GM21390 (cell line): ENCODE measurements around the gene STT3A.
A peak's percentile ranks its signal among the peaks of the same experiment; 100 is the strongest.
"Not testable (repeated sequence)": the region's sequence is repeated elsewhere in the genome, so short reads cannot be mapped to it uniquely, and the experiment has no call there.

Source experiments
- ATAC-seq: cut with Tn5 transposase; IDR thresholded peaks from one replicate; pipeline ENCODE4 v1.9.1; 2021; ENCODE audit not compliant: unreplicated experiment

STT3A gene

DNA sequence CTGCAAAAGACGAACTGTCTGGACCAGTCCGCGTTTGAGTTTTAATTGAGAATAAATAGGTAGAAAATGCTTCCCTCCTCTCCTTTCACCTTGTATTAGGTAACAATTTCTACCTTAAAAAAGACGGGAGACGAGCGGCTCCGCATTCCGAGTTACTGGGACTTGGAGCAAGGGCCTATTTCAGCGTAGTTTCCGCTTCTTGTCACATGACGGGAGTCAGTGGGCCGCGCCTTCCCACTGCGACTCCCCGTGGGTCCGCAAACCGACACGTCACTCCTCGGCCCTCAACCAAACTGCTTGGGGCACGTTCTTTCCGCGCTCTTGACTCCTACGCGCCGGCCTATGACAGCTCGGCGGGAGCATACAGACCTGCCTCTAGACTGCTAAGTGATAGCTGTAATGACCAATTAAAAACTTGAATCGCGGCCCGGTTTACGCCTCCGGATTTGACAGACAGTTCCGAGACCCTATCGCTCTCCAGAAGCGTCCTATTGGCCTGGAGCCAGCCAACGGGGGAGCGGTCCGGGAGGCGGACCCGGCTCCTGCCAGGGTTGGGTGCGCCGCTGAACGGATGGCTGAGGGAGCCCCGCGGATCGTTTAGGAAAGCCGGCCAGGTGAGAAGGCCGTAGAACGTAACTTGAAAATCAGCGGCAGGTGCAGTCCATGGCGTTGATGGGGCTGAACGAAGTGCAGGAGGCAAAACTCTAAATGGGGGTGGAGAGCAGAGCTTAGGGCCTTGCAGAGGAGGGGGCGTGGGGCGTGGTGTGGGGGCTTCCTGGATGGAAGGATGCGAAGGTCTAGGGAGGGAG, at the start of gene STT3A:
STT3A (plus strand) TSS at position 548 of the 809 bp plus-strand sequence. CDS start 3,064 bp downstream, outside the sequence.
- peak; percentile 96 for ATAC-seq

GRCh38 chr11:125550780-125551179, 41.9 kb upstream of the STT3A start:
- ATAC-seq = no peak

GRCh38 chr11:125551835-125552342, 40.8 kb upstream of the STT3A start:
- ATAC-seq = no peak

GRCh38 chr11:125552927-125553326, 39.7 kb upstream of the STT3A start:
- ATAC-seq = no peak

- ATAC-seq = no peak
These were observed 39.3 kb upstream of the STT3A start for GRCh38 chr11:125553357-125553756.

DNA sequence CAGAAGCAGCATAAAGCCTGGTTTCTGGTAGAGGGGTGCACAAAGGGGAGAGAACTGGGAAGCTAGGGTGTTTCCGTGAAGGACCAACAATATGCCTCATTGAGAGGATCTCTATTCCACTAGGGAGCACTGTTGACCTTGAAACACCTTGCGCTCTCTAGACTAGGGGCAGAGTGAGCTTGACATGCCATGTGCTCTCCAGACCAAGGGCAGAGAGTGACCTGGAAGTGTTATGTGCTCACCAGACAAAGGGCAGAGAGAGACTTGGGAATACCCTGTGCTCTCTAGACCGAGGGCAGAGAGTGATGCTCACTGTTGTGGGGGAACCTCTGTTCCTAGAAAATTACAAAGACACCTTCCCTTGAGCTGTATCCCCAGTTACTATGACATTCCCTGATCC, 38.6 kb upstream of the STT3A start:
- ATAC-seq = no peak

- no peak for ATAC-seq
These were observed 32.8 kb upstream of the STT3A start for GRCh38 chr11:125559888-125560287.

GRCh38 chr11:125561924-125562323, 30.7 kb upstream of the STT3A start:
- ATAC-seq = no peak

- ATAC-seq = no peak
These were observed 30.2 kb upstream of the STT3A start for GRCh38 chr11:125562430-125562829.

GRCh38 chr11:125564357-125564756, 28.3 kb upstream of the STT3A start:
- ATAC-seq = no peak

DNA sequence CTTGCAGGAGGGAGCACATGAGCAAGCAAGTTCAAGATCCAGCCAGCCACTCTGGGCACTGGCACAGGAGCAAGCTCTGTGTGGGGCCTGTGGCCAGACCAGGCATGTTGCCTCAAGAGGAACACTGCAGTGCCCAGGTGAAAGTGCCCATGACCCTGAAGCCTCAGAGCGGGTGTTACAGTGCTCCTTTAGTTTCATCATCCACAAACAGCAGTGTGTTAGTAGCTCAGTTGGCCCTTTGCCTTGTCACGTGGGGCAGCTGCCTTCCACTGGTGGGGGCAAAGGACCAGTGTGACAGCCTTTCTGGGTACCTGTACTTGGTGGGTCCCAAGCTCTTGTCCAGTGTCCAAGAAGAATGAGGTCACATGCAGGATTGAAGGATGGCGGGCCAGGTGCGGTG, 26.4 kb upstream of the STT3A start:
- no peak for ATAC-seq

DNA sequence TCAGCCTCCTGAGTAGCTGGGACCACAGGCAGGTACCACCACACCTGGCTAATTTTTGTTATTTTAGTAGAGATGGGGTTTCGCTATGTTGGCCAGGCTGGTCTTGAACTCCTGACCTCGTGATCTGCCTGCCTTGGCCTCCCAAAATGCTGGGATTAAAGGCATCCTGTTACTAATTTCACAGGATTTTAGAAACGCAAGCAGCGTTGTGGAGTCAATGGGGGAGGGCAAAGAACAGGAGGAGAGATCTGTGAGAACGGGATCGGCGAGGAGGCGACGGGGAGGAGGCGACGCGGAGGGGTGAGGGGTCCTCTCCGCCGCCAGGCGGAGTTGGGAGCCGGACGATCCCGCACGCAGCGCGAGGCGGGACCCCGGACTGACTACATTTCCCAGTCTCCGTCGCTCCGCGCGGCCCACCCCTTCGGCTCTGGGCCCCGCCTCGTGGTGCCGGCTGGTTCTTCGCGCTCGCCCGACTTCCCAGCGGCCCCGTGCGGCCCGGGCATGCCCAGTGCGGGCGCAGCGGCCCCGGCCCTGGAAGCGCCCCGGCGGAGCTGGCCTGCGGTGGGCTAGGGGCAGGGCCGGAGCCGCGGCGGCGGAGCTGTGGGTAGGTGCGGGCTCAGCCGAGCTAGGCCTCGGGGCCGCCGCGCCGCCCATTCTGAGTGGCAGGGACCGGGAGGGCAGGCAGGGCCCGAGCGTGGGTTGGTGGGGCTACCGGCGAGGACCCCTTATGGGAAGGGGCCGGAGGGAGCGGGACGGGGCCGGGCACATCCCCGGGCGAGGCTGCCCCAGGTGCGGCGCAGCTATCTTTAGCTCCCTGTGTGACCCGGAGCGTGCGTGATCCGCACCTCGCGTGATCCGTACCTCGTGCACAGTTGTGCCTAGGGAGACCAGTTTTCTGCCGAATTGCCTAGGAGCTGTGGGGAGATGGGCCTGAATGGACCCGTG, 23.4 kb upstream of the STT3A start, which contains the start of gene EI24:
EI24 (plus strand) TSS at position 508 of the 945 bp plus-strand sequence. CDS start 3,051 bp downstream, outside the sequence.
- ATAC-seq = peak; percentile 97

DNA sequence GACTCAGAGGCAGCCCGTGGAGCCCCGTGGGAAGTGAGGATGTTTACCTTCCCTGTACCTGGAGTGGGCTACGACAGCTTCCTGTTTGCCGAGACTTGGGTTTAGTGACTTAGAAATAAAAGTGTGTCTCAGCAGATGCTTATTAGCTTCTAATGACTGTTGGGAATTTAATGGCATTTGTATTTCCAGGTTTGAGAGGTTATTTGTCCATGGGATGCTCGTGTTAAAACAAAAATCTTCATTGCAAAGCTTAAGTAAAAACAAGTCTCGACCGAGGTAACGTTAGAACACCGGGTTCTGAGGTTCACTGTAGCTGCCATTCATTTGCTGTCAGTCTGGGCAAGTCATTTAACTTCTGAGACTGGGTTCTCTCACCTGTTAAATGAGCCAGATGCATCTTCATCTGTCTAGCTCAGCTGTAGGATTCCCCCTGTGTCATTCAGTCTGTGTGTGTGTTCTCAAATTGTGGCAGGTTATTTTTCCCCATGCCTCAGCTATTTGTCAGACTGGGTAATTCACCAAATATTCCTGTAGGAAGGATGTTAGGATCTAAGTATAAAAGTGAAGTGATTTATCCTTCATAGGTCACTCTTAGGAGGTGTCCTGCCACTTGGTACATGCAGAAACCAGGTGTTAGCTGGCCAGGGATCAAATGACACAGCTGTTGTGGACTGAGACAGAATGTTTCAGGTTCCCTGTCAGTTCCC, 22.6 kb upstream of the STT3A start:
- peak; percentile 28 for ATAC-seq

- ATAC-seq = no peak
These were observed 21.7 kb upstream of the STT3A start for GRCh38 chr11:125570952-125571351.

DNA sequence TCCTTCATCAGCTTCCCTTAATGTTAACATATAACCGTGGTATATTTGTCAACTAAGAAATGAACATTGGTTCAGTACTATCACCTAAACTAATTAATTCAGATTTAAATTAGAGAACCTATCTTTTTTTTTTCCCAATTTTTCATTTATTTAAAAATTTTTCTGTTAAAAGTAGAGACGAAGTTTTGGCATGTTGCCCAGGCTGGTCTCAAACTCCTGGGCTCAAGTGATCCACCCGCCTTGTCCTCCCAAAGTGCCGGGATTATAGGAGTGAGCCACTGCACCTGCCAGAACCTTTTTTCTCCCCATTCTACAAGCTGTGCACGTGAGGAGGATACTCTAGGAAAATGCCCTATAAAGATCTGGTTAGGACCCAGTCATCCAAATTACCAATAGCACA, 19.7 kb upstream of the STT3A start:
- no peak for ATAC-seq

DNA sequence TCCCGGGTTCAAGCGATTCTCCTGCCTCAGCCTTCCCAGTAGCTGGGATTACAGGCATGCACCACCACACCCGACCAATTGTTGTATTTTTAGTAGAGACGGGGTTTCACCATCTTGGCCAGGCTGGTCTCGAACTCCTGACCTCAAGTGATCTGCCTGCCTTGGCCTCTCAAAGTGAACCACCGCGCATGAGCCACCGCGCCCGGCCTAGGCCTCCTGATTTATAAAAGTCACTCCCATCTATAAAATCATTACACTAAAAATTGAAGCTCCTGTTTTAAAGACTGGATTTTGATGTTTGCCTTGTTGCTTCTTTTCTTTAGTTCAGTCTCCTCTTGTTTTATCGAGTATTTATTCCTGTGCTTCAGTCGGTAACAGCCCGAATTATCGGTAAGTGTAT, 15.5 kb upstream of the STT3A start:
- not testable (repeated sequence) for ATAC-seq

GRCh38 chr11:125578783-125579182, 13.9 kb upstream of the STT3A start:
- ATAC-seq = no peak

DNA sequence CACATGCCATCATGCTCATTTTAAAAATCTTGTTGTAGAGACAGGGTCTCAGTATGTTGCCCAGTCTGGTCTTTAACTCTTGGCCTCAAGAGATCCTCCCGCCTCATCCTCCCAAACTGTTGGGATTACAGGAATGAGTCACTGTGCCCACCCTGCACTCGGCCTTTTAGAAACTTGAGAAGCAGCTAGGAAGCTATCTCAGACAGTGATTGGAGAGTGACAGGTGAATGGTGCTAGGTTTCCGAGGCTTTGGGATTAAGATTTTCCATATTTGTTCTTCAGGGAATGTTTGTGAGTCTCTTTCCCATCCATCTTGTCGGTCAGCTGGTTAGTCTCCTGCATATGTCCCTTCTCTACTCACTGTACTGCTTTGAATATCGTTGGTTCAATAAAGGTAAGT, 12.8 kb upstream of the STT3A start:
- ATAC-seq = no peak

DNA sequence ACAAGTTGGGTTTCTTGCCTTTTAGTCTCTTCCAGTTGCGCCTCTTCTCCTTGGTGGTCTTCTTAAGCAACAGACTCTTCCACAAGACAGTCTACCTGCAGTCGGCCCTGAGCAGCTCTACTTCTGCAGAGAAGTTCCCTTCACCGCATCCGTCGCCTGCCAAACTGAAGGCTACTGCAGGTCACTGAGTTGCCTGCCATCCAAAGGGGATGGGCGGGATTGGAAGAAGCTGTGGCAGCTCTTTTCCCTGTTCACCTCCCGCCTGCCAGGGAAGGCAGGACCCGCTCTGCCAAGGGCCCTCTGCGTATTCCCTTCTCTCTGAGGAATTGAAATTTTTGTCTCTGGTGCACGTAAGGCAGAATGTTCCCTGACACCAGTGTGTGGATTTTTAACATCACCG, 9.2 kb upstream of the STT3A start:
- ATAC-seq = no peak

DNA sequence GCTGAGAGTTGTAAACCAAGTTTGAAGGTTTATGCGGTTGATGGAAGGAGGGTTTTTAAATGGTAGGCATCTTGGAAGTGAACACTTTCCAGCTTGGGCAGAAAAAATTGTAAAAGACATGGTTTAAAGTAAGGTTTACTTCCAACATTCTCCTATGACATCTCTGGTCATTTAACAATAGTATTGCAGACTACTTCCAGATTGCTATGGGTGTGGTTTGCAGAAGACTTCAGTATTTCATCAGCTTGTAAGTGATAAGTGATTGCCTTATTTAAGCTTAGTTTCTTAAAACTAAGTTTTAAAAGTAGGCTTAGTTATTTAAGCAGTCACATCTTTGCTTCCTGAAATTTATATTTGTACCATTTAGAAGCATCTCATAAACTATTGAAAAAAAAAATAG, 7.2 kb upstream of the STT3A start:
- ATAC-seq = no peak

- no peak for ATAC-seq
These were observed 6.0 kb upstream of the STT3A start for GRCh38 chr11:125586623-125587022.
